NOMO-1 (cell line): ENCODE results near the gene ARMC9.
"Not testable (repeated sequence)": the region's sequence is repeated elsewhere in the genome, so short reads cannot be mapped to it uniquely, and the experiment has no call there.

Experiments used
- DNase-seq, 2 experiments: peaks; one replicate each; lab custom pipeline; 2025; ENCODE audit not compliant: unreplicated experiment in 2 of 2; lab: John Stamatoyannopoulos, UW

ARMC9 gene

DNA sequence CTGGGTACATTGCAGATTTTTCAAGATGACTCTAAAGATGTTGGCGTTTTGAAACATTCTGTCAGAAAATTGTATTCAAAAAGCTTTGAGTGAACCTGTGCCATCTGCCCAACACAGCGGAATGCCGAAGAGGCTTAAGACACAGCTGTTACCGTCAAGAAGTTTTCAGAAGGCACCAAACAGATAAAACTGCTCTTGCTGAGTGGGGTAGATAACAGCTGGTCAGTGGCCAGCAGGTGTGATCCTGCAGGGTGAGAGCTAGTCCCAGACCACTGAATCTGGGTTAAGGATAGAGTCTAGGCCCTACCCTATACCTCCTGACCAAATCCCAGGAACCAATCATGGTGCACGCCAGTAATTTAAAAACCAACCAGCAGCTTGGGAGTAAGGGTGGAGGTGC is 136.6 kb downstream of the ARMC9 start:
- DNase-seq, result no peak

DNA sequence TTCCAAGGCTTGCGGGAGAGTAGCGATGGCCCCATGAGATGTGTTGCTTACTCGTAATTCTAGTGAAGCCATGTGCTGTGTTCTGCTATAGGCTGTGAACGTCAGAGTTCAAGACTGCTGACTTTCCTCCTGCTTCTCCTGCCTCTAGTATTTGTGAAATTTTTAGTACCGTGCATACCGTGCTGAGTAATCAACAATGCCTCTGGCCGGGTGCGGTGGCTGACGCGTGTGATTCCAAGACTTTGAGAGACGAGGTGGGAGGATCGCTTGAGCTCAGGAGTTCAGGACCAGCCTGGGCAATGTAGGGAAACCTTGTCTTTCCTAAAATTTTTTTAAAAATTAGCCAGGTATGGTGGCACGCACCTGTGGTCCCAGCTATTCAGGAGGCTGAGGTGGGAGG is 137.2 kb downstream of the ARMC9 start:
- DNase-seq, result no peak

DNA sequence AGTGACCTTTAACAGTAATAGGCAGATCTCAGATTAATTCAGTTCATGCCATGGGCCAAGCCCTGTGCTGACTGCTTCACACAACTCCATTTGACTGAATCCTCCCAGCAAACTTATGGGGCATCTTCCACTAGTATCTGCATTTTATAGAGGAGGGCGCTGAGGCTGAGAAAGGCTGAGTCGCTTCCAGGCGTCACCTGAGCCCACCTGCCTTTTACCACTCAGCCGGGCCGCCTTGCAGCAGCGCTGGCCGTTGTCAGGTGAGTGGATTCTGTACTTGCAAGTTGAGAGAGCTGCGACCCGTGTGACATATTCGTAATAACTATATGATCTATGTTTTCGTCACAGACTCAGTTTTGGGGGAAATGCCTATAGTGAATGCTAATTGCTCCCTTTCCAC is 137.8 kb downstream of the ARMC9 start:
- no peak for DNase-seq

DNA sequence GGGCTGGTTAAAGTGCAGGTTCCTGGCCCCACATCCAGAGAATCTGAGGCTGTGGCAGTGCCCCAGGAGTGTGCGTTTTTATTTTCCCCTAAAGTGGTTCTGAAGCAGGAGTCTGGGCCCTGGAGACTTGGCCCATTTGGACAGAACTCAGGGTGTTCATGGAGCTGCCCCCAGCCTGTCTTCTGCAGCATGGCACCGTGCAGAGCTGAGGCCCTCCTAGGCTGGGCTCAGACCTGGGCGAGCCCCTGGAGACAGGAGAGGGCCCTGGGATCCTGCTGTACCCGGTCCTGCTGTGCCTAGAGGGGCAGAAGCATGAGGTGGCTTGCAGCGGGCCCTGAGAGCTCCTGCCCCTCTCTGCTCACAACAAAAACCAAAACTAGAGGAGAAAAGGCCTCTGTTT is 138.3 kb downstream of the ARMC9 start:
- no peak for DNase-seq

DNA sequence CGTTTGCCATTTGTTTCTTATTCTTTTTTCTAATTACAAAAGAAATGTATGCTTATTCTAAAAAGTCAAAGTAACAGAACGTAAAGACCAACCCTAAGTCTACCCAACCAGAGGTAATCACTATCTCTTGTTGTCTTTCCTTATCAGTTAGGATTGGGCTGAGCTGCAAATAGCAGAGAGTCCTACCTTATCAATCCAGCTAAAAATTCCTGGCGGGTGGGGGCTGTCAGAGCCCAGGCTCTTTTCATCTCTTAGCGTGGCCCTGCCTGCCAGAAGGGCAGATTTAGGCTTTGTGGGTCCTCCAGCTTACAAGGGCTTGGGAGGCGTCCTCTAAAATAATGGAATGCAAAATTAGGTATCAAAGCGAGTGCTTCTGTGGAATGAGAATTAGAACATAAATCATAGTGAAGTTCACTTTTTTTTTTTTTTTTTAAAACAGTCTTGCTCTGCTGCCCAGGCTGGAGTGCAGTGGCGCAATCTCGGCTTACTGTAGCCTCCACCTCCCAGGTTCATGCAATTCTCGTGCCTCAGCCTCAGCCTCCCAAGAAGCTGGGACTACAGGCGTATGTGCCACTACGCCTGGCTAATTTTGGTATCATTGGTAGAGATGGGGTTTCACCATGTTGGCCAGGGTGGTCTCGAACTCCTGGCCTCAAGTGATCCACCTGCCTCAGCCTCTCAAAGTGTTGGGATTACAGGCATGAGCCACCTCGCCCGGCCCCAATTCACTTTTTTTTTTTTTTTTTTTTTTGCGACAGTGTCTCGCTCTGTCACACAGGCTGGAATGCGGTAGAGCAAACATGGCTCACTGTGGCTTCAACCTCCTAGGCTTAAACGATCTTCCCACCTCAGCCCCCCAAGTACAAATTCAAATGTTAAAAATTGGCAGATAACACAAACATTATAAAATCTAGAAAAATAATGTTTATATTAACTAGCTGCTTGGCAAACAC is 139.7 kb downstream of the ARMC9 start:
- no peak for DNase-seq

DNA sequence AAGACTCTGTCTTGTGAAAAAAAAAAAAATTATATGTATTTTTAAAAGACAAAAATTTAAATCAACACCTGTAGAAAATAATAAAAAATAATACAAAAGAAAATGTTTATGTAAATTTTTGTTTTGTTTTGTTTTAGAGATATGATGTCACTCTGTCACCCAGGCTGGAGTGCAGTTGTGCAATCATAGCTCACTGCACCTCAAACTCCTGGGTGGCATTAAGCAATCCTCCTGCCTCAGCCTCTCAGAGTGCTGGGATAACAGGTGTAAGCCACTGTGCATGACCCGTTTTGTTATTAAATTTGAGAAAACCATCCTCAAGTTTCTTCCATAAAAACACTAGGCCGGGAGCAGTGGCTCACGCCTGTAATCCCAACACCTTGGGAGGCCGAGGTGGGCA is 140.9 kb downstream of the ARMC9 start:
- DNase-seq, result no peak

DNA sequence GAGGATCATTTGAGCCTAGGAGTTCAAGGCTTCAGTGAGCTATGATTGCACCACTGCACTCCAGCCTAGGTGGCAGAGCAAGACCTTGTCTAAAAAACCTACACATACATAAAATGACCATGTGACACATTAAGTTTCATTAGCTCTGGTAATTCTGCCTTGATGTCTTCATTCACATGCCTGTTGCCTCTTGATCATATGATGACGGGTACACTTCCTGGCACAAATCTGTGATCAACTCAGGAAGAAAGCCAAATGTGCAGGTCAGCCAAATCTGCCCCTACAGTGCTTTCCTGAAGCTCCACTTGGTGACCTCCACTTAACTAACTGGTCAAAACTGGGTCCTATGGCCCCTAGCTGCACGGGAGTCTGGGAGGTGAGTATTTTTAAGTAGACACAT is 142.7 kb downstream of the ARMC9 start:
- DNase-seq, result no peak

DNA sequence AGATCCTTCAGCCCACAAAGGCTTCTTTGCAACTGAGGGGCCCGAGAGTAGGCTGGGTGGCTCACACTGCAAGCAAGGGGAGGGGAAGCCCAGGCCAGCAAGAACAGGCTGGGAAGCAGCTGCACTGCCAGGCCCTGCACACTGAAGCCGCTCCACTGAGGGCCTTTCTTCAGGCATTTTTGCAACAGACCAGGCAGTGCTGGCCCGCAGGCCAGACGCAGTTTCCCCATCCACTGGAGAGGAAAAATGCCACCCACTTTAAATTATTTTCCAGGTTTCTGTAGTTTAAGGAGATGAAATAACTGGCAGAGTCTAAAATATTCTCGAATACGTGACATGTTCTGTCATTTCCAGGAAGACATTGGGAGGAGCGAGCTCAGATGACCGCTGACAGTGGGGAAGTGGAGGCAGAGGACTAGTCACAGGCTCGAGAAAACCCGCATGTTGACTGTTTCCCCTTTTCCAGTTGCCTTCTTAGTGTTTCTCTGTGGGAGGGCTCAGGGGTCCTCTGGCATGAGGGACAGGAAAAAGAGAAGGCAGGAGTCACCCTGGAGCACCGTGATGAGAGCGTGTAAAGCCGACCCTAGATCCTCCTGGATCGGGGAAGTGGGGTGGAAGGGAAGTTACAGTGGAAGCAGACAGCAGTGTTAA is 143.8 kb downstream of the ARMC9 start:
- DNase-seq, result peak in 1 of 2 experiments; percentile 37

DNA sequence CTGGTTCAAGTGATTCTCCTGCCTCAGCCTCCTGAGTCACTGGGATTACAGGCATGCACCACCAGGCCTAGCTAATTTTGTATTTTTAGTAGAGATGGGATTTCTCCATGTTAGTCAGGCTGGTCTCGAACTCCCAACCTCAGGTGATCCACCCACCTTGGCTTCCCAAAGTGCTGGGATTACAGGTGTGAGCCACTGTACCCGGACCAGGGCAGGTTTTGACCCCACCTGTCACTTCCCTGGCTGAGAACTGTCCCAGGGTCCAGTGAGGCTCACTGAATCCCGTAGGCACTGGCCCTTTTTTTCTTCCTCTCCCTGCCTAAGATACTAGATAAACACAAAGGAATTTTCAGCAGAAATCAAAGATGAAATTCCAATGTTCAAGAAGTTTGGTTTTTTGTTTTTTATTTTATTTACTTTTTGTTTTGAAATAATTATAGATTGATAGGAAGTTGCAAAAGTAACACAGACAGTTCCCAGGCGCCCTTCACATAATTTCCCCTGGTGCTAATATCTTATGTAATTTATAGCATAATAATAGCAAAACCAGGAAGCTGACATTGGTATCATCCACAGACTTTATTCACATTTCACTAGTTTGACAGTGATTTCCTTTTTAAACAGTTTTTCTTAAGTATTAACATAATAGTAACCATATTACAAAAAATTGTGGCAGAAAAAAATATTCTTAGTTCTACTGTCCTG is 144.7 kb downstream of the ARMC9 start:
- no peak for DNase-seq

DNA sequence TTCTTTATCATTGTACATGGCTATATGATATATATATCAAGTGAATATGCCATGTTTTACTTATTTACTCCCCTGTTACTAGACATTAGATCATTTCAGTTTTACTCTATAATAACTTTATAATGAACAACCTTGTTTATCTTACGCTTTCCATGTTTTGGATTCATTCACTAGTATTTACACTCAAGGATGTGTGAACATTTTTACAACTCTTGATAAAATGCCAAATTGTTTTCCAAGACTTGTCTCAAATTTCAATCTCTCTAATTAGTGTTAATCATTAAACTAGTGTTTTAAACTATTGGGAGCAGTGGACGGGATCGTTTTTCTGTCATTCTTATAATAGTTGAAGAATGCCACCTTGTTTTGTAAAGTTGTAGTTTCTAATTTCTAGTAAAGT is 145.6 kb downstream of the ARMC9 start:
- no peak for DNase-seq

DNA sequence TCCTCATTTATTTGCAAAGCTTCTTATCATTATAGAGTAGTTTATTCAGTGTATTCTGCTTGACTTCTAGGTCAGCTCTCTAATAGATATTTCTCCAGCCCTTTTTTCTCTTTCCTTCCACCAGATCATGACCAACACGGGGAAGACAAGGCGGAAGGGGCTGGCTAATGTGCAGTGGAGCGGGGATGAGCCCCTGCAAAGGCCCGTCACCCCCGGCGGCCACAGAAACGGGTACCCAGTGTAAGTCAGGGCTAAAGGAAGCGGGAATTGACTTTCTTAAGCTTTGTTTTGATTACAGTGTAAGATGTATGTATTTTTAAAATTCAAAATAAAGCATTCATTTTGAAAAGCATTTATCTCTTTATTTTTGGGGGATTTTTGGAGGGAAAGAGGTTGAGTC is 146.4 kb downstream of the ARMC9 start:
- DNase-seq, result no peak

DNA sequence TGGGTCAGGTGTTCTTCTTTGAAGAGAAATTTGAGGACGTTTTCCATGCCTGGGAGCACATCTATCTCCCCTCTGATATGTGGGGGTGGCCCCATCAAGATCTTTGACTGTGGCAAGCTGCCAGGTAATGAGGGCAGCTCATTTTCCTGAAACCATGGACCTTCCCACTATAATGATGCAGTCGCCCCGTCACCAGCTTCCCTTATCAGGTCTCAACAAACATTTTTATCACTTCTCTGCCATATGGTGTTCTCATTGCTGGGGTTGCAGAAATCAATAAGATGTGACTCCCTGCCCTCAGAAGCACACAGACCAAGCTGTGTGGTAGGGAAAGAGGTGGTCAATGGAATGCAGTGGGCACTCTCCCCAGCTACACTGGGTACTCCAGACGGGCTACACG is 148.7 kb downstream of the ARMC9 start:
- DNase-seq, result no peak

DNA sequence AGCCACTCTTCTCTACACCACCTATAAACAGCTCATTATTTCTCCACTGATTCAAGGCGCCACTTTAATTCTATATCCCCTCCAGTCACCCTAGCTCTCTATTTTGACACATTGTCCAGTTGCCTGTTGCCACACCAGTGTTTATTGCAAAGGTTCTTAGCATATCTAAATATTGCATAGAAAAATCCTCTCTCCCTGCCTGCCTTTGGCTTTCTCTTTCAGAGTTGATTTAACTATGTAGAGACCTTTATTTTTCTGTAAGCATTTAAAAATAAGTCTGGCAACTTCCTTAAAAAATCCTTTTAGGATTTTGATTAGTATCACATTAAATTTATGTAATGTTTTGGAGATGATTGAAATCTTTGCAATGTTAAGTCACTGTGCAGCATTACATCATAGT is 149.2 kb downstream of the ARMC9 start:
- DNase-seq, result no peak

DNA sequence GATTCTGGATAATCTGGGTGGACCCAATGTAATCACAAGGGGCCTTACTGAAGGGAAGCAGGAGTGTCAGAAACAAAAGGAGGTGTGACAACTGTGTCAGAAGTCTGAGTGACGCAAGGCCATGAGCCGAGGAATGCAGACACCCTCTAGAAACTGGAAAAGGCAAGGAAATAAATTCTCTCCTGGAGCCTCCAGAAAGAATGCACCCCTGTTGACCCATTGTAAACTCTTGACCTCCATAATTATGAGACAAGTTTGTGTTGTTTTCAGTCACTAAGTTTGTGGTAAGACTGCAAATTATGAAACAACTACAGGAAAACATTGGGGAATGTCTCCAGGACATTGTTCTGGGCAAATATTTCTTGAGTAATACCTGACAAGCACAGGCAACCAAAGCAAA is 149.7 kb downstream of the ARMC9 start:
- no peak for DNase-seq

DNA sequence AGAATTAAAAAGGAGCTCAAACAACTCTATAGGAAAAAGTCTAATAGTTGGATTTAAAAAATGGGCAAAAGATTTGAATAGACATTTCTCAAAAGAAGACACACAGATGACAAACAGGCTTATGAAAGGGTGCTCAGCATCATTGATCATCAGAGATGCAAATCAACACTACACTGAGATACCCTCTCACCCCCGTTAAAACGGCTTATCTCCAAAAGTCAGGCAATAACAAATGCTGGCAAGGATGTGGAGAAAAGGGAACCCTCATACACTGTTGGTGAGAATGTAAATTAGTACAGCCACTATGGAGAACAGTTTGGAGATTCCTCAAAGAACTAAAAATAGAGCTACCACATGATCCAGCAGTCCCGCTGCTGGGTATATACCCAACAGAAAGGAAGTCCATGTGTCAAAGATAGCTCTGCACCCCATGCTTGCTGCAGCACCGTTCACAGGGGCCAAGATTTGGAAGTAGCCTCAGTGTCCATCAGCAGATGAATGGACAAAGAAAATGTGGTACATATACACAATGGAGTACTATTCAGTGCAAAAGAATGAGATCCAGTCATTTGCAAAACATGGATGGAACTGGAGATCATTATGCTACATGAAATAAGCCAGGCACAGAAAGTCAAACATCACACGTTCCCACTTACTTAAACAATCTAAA is 150.4 kb downstream of the ARMC9 start:
- DNase-seq, result no peak

DNA sequence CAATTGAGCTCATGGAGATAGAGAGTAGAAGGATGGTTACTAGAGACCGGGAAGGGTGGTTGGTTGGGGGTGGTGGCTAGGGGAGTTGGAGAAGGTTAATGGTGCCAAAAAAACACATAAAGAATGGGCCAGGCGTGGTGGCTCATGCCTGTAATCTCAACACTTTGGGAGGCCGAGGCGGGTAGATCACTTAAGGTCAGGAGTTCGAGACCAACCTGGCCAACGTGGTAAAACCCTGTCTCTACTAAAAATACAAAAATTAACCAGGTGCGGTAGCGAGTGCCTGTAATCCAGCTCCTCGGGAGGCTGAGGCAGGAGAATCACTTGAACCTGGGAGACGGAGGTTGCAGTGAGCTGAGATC is 150.9 kb downstream of the ARMC9 start:
- not testable (repeated sequence) for DNase-seq

DNA sequence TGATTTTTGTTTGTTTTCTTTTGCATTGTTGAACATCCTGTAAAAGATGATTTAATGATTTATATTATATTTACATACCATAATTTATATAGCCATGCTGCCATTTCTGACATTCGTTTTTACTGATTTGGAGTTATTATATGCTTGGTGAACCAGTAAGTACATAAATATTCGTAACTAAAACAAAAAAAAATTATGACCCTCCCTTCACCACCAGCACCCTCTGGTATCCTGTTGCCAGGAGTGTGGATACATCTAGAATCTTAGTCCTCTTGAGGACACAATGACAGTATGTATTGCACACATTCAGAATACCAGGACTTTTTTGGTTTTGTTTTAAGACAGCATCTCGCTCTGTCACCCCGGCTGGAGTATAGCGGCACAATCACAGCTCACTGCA is 153.2 kb downstream of the ARMC9 start:
- DNase-seq, result no peak

DNA sequence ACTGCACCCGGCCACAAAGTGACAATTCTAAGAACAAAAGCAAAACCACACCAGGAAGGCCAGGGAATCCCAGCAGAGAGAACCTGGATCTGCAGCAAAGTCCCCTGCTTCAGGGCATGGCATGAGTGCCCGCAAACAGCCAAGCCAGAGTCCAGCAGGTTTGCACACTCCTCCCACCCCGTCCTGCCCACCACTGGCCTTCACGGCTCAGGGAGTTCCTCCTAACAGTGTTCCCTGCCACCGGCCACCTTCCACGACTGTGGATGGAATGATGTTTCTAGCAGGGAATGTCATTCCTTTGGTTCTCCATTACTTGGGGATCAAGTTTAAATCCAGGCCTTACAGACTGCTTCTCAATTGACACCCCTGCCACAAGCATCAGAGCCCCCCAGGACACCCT is 155.0 kb downstream of the ARMC9 start:
- DNase-seq, result no peak

DNA sequence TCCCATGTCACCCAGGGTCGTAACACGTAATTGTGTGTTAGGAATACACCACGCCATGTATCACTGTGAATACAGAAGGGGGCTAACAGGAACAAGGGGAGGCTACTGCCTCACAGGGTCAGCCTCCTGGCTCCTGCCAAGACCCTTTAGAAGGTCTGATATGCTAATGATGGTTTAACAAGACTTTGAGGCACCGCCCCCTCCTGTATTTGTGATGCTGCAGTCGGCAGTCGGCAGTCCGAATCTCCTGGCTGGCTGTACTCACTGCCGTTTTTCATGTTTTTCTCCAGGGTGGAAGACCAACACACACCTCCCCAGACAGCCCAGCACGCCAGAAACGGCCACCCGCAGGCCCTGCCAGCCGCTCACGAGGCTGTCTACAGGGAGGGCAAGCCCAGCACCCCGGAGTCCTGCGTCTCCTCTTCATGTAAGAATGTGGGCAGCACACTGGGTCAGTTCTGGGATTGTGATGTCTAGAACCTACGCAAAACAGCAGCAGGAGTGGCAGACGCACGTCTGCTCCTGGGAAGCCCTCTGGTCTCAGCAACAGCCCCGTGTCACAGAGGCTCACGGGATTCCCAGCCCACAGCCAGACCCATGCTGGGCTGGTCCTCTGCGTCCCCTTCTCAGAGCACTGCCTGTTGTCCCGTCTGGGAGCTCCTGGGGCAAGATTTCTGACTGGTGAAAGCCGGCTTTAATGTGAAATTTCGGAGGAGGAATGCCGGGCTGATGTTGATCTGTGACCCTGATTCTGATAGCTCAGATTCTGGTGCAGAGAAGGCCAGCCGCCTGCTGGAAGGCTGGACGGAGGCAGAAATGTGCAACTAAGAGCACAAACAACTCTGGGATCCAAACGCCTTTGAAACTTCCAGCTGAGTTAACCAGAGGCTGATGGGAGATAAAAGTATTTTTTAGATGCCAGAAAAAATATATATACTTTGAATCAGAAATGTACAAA is 157.4 kb downstream of the ARMC9 start:
- no peak for DNase-seq

DNA sequence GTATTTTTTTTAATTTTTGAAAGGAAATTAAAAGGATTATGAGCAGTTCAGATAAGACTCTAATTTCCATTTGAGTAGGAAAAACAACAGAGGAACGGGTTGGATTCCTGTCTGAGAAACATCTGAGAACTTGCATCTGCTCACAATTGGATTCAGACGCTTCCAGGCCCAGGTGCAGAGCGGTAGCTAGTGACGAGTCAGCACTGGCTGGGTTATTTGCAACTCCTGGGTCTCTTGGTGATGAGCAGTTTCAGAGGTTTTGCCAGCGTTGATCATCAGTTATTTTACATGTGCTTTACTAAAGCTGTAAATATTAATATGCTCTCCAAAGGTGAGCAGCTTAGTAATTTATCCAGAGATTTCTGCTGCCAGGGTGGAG is 158.0 kb downstream of the ARMC9 start:
- no peak for DNase-seq
